Naive thymus-derived CD8-positive, alpha-beta T cell (primary cell): Measurements from ENCODE around the gene MGST3. TPM values are rescaled to one million over a fixed set of nuclear protein-coding genes. Genes with fewer than 3 reads are reported as not detected.
A peak's percentile ranks its signal among the peaks of the same experiment; 100 is the strongest.
"Not testable (repeated sequence)": the region's sequence is repeated elsewhere in the genome, so short reads cannot be mapped to it uniquely, and the experiment has no call there.

Source experiments
- ATAC-seq, 2 donors: fragments of 150-1000 bp; cut with Tn5 transposase in 1 of 2; sonication (Bioruptor Pico), chemical (Tn5 transposase) in 1 of 2; 1 replicate in 1 of 2; 2 replicates in 1 of 2; pipeline ENCODE4 v1.10.0; 2021; ENCODE audit warnings: mild to moderate bottlenecking in 2 of 2, moderate library complexity in 2 of 2
- POLR2A ChIA-PET: fragments of 350-600 bp; sonication (Branson Sonifier 250); formaldehyde crosslinking; loops from one replicate; lab custom pipeline; 2021; ENCODE audit warnings: antibody characterized with exemption; lab: Charles Lee
- DNase-seq, 10 donors: peaks; one replicate each; pipeline versions ENCODE4 v3.0.0 to v3.0.0-alpha.2; 2020 to 2022
- H3K27ac Mint-ChIP-seq, 10 donors: one replicate each; pipeline ENCODE4 v1.8.0; 2020 to 2022; ENCODE audit warnings: mild to moderate bottlenecking in 10 of 10, mixed read lengths in 10 of 10, moderate library complexity in 4 of 10, inconsistent platforms in 1 of 10
- H3K27me3 Mint-ChIP-seq, 5 donors: one replicate each; pipeline ENCODE4 v1.8.0; 2021 to 2022; ENCODE audit warnings: mixed read lengths in 5 of 5
- H3K36me3 Mint-ChIP-seq, 3 donors: one replicate each; pipeline ENCODE4 v1.8.0; 2020 to 2022; ENCODE audit warnings: mixed read lengths in 3 of 3, mild to moderate bottlenecking in 2 of 3, inconsistent platforms in 1 of 3
- H3K4me1 Mint-ChIP-seq, 4 donors: one replicate each; pipeline ENCODE4 v1.8.0; 2021 to 2022; ENCODE audit warnings: mixed read lengths in 4 of 4
- H3K4me3 Mint-ChIP-seq, 10 donors: one replicate each; pipeline ENCODE4 v1.8.0; 2020 to 2022; ENCODE audit warnings: mild to moderate bottlenecking in 10 of 10, mixed read lengths in 10 of 10, moderate library complexity in 6 of 10, inconsistent platforms in 1 of 10
- H3K9me3 Mint-ChIP-seq, 9 donors: one replicate each; pipeline ENCODE4 v1.8.0; 2020 to 2022; ENCODE audit warnings: mixed read lengths in 9 of 9, mild to moderate bottlenecking in 3 of 9, inconsistent platforms in 1 of 9, moderate library complexity in 1 of 9
- polyA plus RNA-seq, 3 donors: library from polyadenylated mRNA; unstranded; fragments of 300-500 nt; fragmentation: Illumina TruSeq; gene quantifications; one replicate each; pipeline ENCODE4 v1.2.3, GENCODE V29; 2021
- total RNA-seq, 8 experiments: library from RNA in 2 of 8; stranded (reverse) in 2 of 8; gene quantifications; one replicate each; pipeline ENCODE4 v1.2.3 and lab custom pipeline; 2021 to 2026

MGST3 gene
- total and polyA plus RNA-seq, 5 experiments from 2014 or later, result 64.6 to 160 (median 95.3) TPM

GRCh38 chr1:165695031-165695430, 64.0 kb downstream of the MGST3 start:
- Mint-ChIP-seq H3K4me3 (no peak overlapping the region), H3K4me1 (peaks cover 25 to 60% (median 51%) of the 10 kb centered on the region in 4 donors), H3K36me3 (peaks cover 4 to 51% (median 18%) of the 10 kb centered on the region in 3 donors), H3K27ac (peak overlapping the region in 3 of 10 donors; percentile 15 to 78 (median 25)), H3K27me3 (no peaks in the 10 kb centered on the region), H3K9me3 (no peaks in the 10 kb centered on the region)
- POLR2A ChIA-PET, result interaction anchor here (0.6 to 0.7 kb wide), 2 partner anchors 36 to 100 kb away, joined by 4 to 7 read pairs; no protein-coding TSS in a partner anchor
- no peak for DNase-seq
- ATAC-seq, result no peak

- H3K27ac Mint-ChIP-seq, result peak overlapping the region in 9 of 10 donors; percentile 19 to 98 (median 77)
These were observed 65.6 kb downstream of the MGST3 start for GRCh38 chr1:165696625-165697100.

GRCh38 chr1:165697491-165697880, 66.5 kb downstream of the MGST3 start:
- peak overlapping the region; percentile 93 to 99 (median 97) for H3K27ac Mint-ChIP-seq
- no peaks in the 10 kb centered on the region for H3K9me3 Mint-ChIP-seq
- no peaks in the 10 kb centered on the region for H3K27me3 Mint-ChIP-seq
- H3K36me3 Mint-ChIP-seq, result peaks cover 4 to 28% (median 15%) of the 10 kb centered on the region in 3 donors
- ATAC-seq, result no peak
- H3K4me1 Mint-ChIP-seq, result peaks cover 13 to 40% (median 33%) of the 10 kb centered on the region in 4 donors
- DNase-seq, result no peak
- H3K4me3 Mint-ChIP-seq, result peak overlapping the region; percentile 92 to 100 (median 98)
- POLR2A ChIA-PET, result interaction anchor here (0.8 to 3.6 kb wide), 5 partner anchors 12 to 72 kb away, joined by 3 to 32 read pairs (median 5); partner anchors contain the start of genes MGST3 and TMCO1

More at GRCh38 chr1:165696625-165697100, 65.6 kb downstream of the MGST3 start:
- ATAC-seq (no peak), DNase-seq (no peak)
- Mint-ChIP-seq H3K4me1 (peaks cover 19 to 48% (median 42%) of the 10 kb centered on the region in 4 donors), H3K4me3 (peak overlapping the region; percentile 67 to 100 (median 94)), H3K27me3 (no peaks in the 10 kb centered on the region), H3K36me3 (peaks cover 4 to 36% (median 15%) of the 10 kb centered on the region in 3 donors), H3K9me3 (no peaks in the 10 kb centered on the region)
- POLR2A ChIA-PET, result interaction anchor here (0.5 to 3.6 kb wide), 4 partner anchors 14 to 73 kb away, joined by 5 to 32 read pairs (median 11); partner anchors contain the start of genes MGST3 and TMCO1

- H3K27me3 Mint-ChIP-seq, result no peaks in the 10 kb centered on the region
- peak; percentile 74 to 94 (median 83) for DNase-seq
- peaks cover 4 to 23% (median 14%) of the 10 kb centered on the region in 3 donors for H3K36me3 Mint-ChIP-seq
- peak; percentile 90 to 92 for ATAC-seq
- POLR2A ChIA-PET, result interaction anchor here (0.6 to 3.6 kb wide), 9 partner anchors 11 to 209 kb away, joined by 3 to 32 read pairs (median 4); partner anchors contain the start of genes MGST3 and TMCO1
- H3K9me3 Mint-ChIP-seq, result no peaks in the 10 kb centered on the region
- peaks cover 13 to 39% (median 32%) of the 10 kb centered on the region in 4 donors for H3K4me1 Mint-ChIP-seq
- peak within 1 kb of the TSS; percentile 93 to 99 (median 97) for H3K27ac Mint-ChIP-seq
- H3K4me3 Mint-ChIP-seq, result peak within 1 kb of the TSS; percentile 92 to 100 (median 98)
These were observed 67.1 kb downstream of the MGST3 start, which contains the start of gene ALDH9A1 for GRCh38 chr1:165697881-165698760. Gene ALDH9A1 (minus strand): TSS chr1:165698562. CDS start chr1:165698558, 4 bp downstream.

GRCh38 chr1:165698761-165699052, 67.7 kb downstream of the MGST3 start:
- DNase-seq, result no peak
- Mint-ChIP-seq H3K27ac (peak overlapping the region; percentile 93 to 99 (median 97)), H3K4me1 (peaks cover 13 to 38% (median 32%) of the 10 kb centered on the region in 4 donors), H3K4me3 (peak overlapping the region; percentile 92 to 100 (median 98)), H3K27me3 (no peaks in the 10 kb centered on the region), H3K36me3 (peaks cover 4 to 17% (median 9%) of the 10 kb centered on the region in 3 donors), H3K9me3 (no peaks in the 10 kb centered on the region)
- POLR2A ChIA-PET, result interaction anchor here (0.6 to 3.6 kb wide), 6 partner anchors 13 to 209 kb away, joined by 3 to 32 read pairs (median 6); partner anchors contain the start of genes MGST3 and TMCO1
- ATAC-seq, result no peak

GRCh38 chr1:165699577-165699976, 68.5 kb downstream of the MGST3 start:
- Mint-ChIP-seq H3K27ac (peak overlapping the region in 8 of 10 donors; percentile 36 to 98 (median 69)), H3K9me3 (no peaks in the 10 kb centered on the region), H3K4me3 (peak overlapping the region in 9 of 10 donors; percentile 22 to 98 (median 50)), H3K27me3 (no peaks in the 10 kb centered on the region), H3K4me1 (peaks cover 13 to 38% (median 32%) of the 10 kb centered on the region in 4 donors), H3K36me3 (peaks cover 3 to 9% (median 4%) of the 10 kb centered on the region in 3 donors)
- POLR2A ChIA-PET, result interaction anchor here (3.1 to 3.6 kb wide), 2 partner anchors 69 to 70 kb away, joined by 15 to 32 read pairs; partner anchors contain the start of genes MGST3 and TMCO1
- DNase-seq (no peak), ATAC-seq (no peak)

- ATAC-seq, H3K4me3 Mint-ChIP-seq, DNase-seq, H3K36me3 Mint-ChIP-seq, H3K9me3 Mint-ChIP-seq: not testable (repeated sequence)
- POLR2A ChIA-PET, result interaction anchor here (0.7 to 1.3 kb wide), 3 partner anchors 14 to 67 kb away, joined by 4 to 5 read pairs (median 4); partner anchors contain the start of gene TMCO1
- Mint-ChIP-seq H3K27me3 (peaks cover 1 to 14% (median 4%) of the 10 kb centered on the region in 5 donors), H3K4me1 (peaks cover 8 to 19% (median 16%) of the 10 kb centered on the region in 4 donors), H3K27ac (peak overlapping the region in 1 of 10 donors; percentile 11)
These were observed 70.9 kb downstream of the MGST3 start for GRCh38 chr1:165701922-165702321.

- Mint-ChIP-seq H3K4me3 (no peak overlapping the region), H3K4me1 (peaks cover 3 to 10% (median 3%) of the 10 kb centered on the region in 4 donors), H3K27me3 (peaks cover 12 to 31% (median 14%) of the 10 kb centered on the region in 5 donors)
These were observed 72.6 kb downstream of the MGST3 start for GRCh38 chr1:165703648-165704047.

More at GRCh38 chr1:165703648-165704047, 72.6 kb downstream of the MGST3 start:
- DNase-seq, result no peak
- ATAC-seq, result no peak
- Mint-ChIP-seq H3K9me3 (no peaks in the 10 kb centered on the region), H3K36me3 (peaks cover 0 to 3% (median 0%) of the 10 kb centered on the region in 3 donors), H3K27ac (no peak overlapping the region)
- POLR2A ChIA-PET, result interaction anchor here (1.2 kb wide), 1 partner anchor 73 kb away, joined by 3 read pairs; the partner anchor contains the start of gene MGST3

Other genes with a start within 250 kb of the MGST3 start
- gene RXRG, start 186.1 kb upstream of the MGST3 start, total RNA-seq, result not detected
- not detected for gene RXRG, start 186.1 kb upstream of the MGST3 start, polyA plus RNA-seq
- not detected for gene LRRC52, start 87.2 kb upstream of the MGST3 start, total RNA-seq
- not detected for gene LRRC52, start 87.2 kb upstream of the MGST3 start, polyA plus RNA-seq
- gene ALDH9A1, start 67.3 kb downstream of the MGST3 start, total RNA-seq, result 10 to 100 TPM; 35.9 to 40.8 TPM
- gene ALDH9A1, start 67.3 kb downstream of the MGST3 start, polyA plus RNA-seq, result 10 to 100 TPM; 67.7 to 90.3 (median 79.4) TPM
- gene TMCO1, start 137.6 kb downstream of the MGST3 start, total RNA-seq, result 10 to 100 TPM; 54.4 to 54.7 TPM
- 100 to 1,000 TPM in 1 of 3 donors, 10 to 100 TPM in 2; 92.3 to 126 (median 97.3) TPM for gene TMCO1, start 137.6 kb downstream of the MGST3 start, polyA plus RNA-seq
- 1 to 10 TPM; 2.1 to 3.5 TPM for gene UCK2, start 196.4 kb downstream of the MGST3 start, total RNA-seq
- 1 to 10 TPM; 1.1 to 5.3 (median 2.3) TPM for gene UCK2, start 196.4 kb downstream of the MGST3 start, polyA plus RNA-seq